Nephron progenitor cell (in vitro differentiated cells): ENCODE results near the gene REV1.

Source experiments
- DNase-seq: peaks from one replicate; pipeline ENCODE4 v3.0.0; 2021
- H3K27ac Mint-ChIP-seq: 2 replicates; pipeline ENCODE4 v1.8.0; 2021; ENCODE audit warnings: mild to moderate bottlenecking, moderate library complexity, mixed read lengths
- H3K27me3 Mint-ChIP-seq: 2 replicates; pipeline ENCODE4 v1.8.0; 2021; ENCODE audit warnings: mild to moderate bottlenecking, low read depth, mixed read lengths; ENCODE audit not compliant: poor library complexity
- H3K36me3 Mint-ChIP-seq: 2 replicates; pipeline ENCODE4 v1.8.0; 2021; ENCODE audit warnings: low read depth, mixed read lengths
- H3K4me1 Mint-ChIP-seq: 2 replicates; pipeline ENCODE4 v1.8.0; 2021; ENCODE audit warnings: mixed read lengths
- H3K4me3 Mint-ChIP-seq: 2 replicates; pipeline ENCODE4 v1.8.0; 2021; ENCODE audit warnings: mild to moderate bottlenecking, moderate library complexity, mixed read lengths
- H3K9me3 Mint-ChIP-seq: 2 replicates; pipeline ENCODE4 v1.8.0; 2021; ENCODE audit warnings: mild to moderate bottlenecking, moderate library complexity, mixed read lengths
- CTCF ChIP-seq: fragments of 200-600 bp; sonication (generic); IDR thresholded peaks from 2 replicates; pipeline ENCODE4 v1.5.0; 2021; ENCODE audit warnings: antibody characterized with exemption

The REV1 gene

DNA sequence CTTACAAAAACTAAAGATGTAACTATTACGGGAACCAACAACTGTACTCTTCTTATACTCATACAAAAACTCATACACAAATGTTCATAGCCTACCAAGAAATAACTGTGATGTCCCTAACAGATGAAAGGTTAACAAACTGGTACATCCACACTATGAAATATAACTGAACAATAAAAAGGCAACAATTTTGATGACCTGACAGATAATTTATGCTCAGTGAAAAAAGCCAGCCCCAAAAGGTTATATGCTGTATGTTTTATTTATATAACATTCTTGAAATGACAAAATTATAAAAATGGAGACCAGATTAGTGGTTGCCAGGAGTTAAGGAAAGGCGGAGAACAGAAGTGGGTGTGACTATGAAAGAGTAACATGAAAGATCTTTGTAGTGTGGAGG is 31.3 kb downstream of the REV1 start:
- peaks cover 18% of the 10 kb centered on the region for H3K9me3 Mint-ChIP-seq
- no peak for TF ChIP-seq CTCF
- no peak for DNase-seq
- H3K27me3 Mint-ChIP-seq: no peaks in the 10 kb centered on the region
- H3K36me3 Mint-ChIP-seq: peaks cover 87% of the 10 kb centered on the region
- no peak overlapping the region for H3K4me3 Mint-ChIP-seq
- no peaks in the 10 kb centered on the region for H3K4me1 Mint-ChIP-seq
- H3K27ac Mint-ChIP-seq: no peak overlapping the region

- peaks cover 12% of the 10 kb centered on the region for H3K4me1 Mint-ChIP-seq
- DNase-seq: no peak
- no peak overlapping the region for H3K27ac Mint-ChIP-seq
- H3K27me3 Mint-ChIP-seq: no peaks in the 10 kb centered on the region
- no peak for TF ChIP-seq CTCF
- H3K36me3 Mint-ChIP-seq: peaks cover 77% of the 10 kb centered on the region
- H3K4me3 Mint-ChIP-seq: no peak overlapping the region
- no peaks in the 10 kb centered on the region for H3K9me3 Mint-ChIP-seq
Measured at GRCh38 chr2:99451686-99452085, 38.1 kb downstream of the REV1 start.

DNA sequence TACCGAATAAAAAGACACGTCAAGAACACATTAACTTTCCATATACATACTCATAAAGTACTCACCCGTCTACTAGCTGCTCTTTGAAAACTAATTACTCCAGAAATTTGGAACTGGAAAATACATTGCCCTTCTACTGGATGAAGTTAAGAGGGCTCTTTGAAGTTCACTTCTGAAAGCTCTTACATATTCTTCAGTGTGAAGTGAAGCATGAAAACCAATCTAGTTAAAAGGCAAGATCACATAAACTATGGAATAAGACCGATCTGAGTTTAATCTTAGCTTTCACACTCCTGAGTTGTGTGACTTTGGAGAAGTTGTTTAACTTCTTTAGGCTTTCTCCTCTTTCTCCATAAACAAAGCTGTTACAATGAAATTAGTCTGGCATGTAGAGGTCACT is 38.5 kb downstream of the REV1 start:
- DNase-seq: no peak
- H3K36me3 Mint-ChIP-seq: peaks cover 80% of the 10 kb centered on the region
- H3K9me3 Mint-ChIP-seq: no peaks in the 10 kb centered on the region
- peak overlapping the region; percentile 11 for H3K27ac Mint-ChIP-seq
- no peak for TF ChIP-seq CTCF
- H3K4me3 Mint-ChIP-seq: no peak overlapping the region
- no peaks in the 10 kb centered on the region for H3K27me3 Mint-ChIP-seq
- peaks cover 14% of the 10 kb centered on the region for H3K4me1 Mint-ChIP-seq

- no peak overlapping the region for H3K4me3 Mint-ChIP-seq
- H3K27ac Mint-ChIP-seq: no peak overlapping the region
- TF ChIP-seq CTCF: no peak
- no peaks in the 10 kb centered on the region for H3K9me3 Mint-ChIP-seq
- H3K36me3 Mint-ChIP-seq: peaks cover 77% of the 10 kb centered on the region
- no peak for DNase-seq
- peaks cover 14% of the 10 kb centered on the region for H3K4me1 Mint-ChIP-seq
- H3K27me3 Mint-ChIP-seq: no peaks in the 10 kb centered on the region
Measured at GRCh38 chr2:99450199-99450598, 39.6 kb downstream of the REV1 start.

DNA sequence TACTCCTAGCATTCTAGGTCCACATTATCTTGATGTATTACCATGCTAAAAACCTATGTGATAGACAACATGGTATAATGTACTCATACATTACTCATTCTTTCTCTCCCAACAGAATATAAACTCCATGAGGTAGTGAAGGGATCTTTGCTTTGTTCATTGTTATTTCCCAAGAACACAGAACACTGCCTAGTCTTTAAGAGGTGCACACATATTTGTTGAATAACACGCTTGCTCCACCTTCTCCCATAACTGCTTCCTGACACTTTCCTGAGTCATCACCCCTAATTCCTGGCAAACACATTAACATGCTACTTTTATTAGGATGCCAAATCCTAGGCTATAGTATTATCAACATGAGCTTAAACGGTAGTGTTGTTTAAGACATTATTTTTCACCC is 41.3 kb downstream of the REV1 start:
- TF ChIP-seq CTCF: no peak
- no peak overlapping the region for H3K4me3 Mint-ChIP-seq

DNA sequence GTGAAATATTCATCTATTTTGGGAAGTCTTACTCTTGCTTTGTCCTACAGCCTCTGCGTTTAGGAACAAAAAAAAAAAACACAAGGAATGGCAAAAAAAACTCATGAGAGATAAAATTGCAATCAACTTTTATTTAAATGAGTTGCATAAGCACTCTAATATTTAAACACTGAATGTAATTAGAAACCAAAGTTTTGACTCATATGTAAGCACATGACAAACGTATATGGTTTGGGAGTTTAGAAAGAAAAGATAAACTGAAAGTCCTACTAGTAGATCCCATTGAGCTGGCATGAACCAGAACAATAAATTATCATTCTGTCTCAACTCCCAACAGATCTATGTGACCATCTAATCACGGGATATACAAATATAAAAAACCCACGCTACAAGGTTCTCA is 44.8 kb downstream of the REV1 start:
- H3K27ac Mint-ChIP-seq: peak overlapping the region; percentile 72
- peaks cover 6% of the 10 kb centered on the region for H3K4me1 Mint-ChIP-seq
- peaks cover 68% of the 10 kb centered on the region for H3K36me3 Mint-ChIP-seq
- no peaks in the 10 kb centered on the region for H3K27me3 Mint-ChIP-seq
- TF ChIP-seq CTCF: no peak
- no peak overlapping the region for H3K4me3 Mint-ChIP-seq
- no peak for DNase-seq
- no peaks in the 10 kb centered on the region for H3K9me3 Mint-ChIP-seq

More for the DNA sequence above, 41.3 kb downstream of the REV1 start:
- H3K36me3 Mint-ChIP-seq: peaks cover 78% of the 10 kb centered on the region
- H3K27ac Mint-ChIP-seq: peak overlapping the region; percentile 1
- H3K4me1 Mint-ChIP-seq: peaks cover 14% of the 10 kb centered on the region
- H3K27me3 Mint-ChIP-seq: no peaks in the 10 kb centered on the region
- DNase-seq: no peak
- no peaks in the 10 kb centered on the region for H3K9me3 Mint-ChIP-seq
